Measurements from ENCODE around the gene FAM9C. TPM values are rescaled to one million over a fixed set of nuclear protein-coding genes. Genes with fewer than 3 reads are reported as not detected.
"Not testable (repeated sequence)": the region's sequence is repeated elsewhere in the genome, so short reads cannot be mapped to it uniquely, and the experiment has no call there.

FAM9C gene
- total and polyA plus RNA-seq, 2 experiments from 2014 or later = not detected

DNA sequence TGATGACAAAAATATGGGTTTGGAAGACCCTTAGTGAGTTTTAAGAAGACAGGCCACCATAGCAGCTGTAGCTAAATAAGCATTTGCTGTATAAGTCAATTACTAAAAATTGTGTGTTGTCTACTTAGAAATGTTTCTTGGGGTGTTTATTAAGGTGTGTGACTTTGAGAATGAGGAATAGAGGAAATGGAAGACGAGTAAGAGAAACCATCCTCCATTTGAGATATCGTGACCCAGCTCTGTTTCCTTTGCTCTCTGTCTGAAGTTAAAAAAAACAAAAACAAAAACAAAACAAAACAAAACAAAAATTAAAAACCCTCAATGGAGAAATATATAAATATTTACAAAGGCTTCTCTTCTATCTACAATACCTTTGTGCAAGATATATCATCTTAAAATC, 41.7 kb upstream of the FAM9C start:
- H3K4me1 ChIP-seq (ENCODE audit: insufficient read depth) = peaks cover 9% of the 10 kb centered on the region
- H3K9me3 ChIP-seq (ENCODE audit: low read depth) = no peaks in the 10 kb centered on the region
- no peak overlapping the region for H3K4me3 ChIP-seq
- H3K36me3 ChIP-seq (ENCODE audit: low read depth) = no peaks in the 10 kb centered on the region
- no peaks in the 10 kb centered on the region for H3K27me3 ChIP-seq (replicated peaks; ENCODE audit: insufficient read depth)
- TF ChIP-seq EZH2 (IDR thresholded peaks at IDR 0.05; ENCODE audit: insufficient read depth, poor library complexity, severe bottlenecking) (no peak), EZH2phosphoT487 (IDR thresholded peaks at IDR 0.05; ENCODE audit: insufficient read depth, low read depth) (no peak)
- H3K79me2 ChIP-seq (ENCODE audit: insufficient read depth) = no peaks in the 10 kb centered on the region
- H3F3A ChIP-seq (ENCODE audit: insufficient read depth) = no peaks in the 10 kb centered on the region
- WGBS, 2 experiments (ENCODE audit: low coverage in 1 of 2, low lambda C conversion rate in 2 of 2, missing lambda C conversion rate in 2 of 2) = 64 to 83% methylated on average over 2 of the region's 2 CpGs
- no peak overlapping the region for H3K27ac ChIP-seq
- in situ Hi-C loops (cut with MboI) = no loop called here
- no peak overlapping the region for H3K4me2 ChIP-seq (ENCODE audit: unreplicated experiment)
- no peaks in the 10 kb centered on the region for H3K9me2 ChIP-seq (ENCODE audit: insufficient read depth)
- H4K20me1 ChIP-seq (ENCODE audit: insufficient read depth) = no peaks in the 10 kb centered on the region
- no peak for DNase-seq
- no peak overlapping the region for H2AFZ ChIP-seq
- no peak overlapping the region for H3K9ac ChIP-seq

DNA sequence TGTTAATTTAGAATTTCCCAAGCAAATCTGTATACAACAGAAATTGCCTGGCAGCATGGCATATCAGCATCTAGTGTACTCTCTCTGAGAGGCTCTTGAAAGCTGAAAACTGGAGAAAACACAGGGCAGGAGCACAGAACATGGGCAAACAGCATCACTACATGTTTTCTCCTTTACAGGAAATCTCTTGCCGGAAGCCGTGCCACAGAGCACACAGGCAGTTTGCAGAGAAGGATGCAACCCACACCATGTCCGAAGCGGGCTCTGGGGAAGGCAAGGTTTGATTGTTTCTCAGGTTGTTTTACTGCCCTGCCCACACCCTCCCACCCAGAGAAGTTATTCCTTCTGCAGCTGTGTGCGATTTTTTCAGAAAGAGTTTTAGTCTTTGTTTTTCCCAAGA, 41.1 kb upstream of the FAM9C start:
- in situ Hi-C loops (cut with MboI) = no loop called here
- no peak for TF ChIP-seq EZH2 (IDR thresholded peaks at IDR 0.05; ENCODE audit: insufficient read depth, poor library complexity, severe bottlenecking)
- no peak for TF ChIP-seq EZH2phosphoT487 (IDR thresholded peaks at IDR 0.05; ENCODE audit: insufficient read depth, low read depth)
- Histone ChIP-seq H3K4me3 (no peak overlapping the region), H2AFZ (no peak overlapping the region), H3K36me3 (ENCODE audit: low read depth) (no peaks in the 10 kb centered on the region), H3K9me3 (ENCODE audit: low read depth) (no peaks in the 10 kb centered on the region), H3K9ac (no peak overlapping the region), H3K27ac (no peak overlapping the region), H3K4me2 (ENCODE audit: unreplicated experiment) (no peak overlapping the region), H3F3A (ENCODE audit: insufficient read depth) (no peaks in the 10 kb centered on the region), H3K4me1 (ENCODE audit: insufficient read depth) (peaks cover 9% of the 10 kb centered on the region), H3K79me2 (ENCODE audit: insufficient read depth) (no peaks in the 10 kb centered on the region), H3K9me2 (ENCODE audit: insufficient read depth) (no peaks in the 10 kb centered on the region), H4K20me1 (ENCODE audit: insufficient read depth) (no peaks in the 10 kb centered on the region), H3K27me3 (replicated peaks; ENCODE audit: insufficient read depth) (no peaks in the 10 kb centered on the region)
- WGBS, 2 experiments (ENCODE audit: low coverage in 1 of 2, low lambda C conversion rate in 2 of 2, missing lambda C conversion rate in 2 of 2) = 91 to 95% methylated on average over 5 of the region's 5 CpGs
- DNase-seq = no peak

DNA sequence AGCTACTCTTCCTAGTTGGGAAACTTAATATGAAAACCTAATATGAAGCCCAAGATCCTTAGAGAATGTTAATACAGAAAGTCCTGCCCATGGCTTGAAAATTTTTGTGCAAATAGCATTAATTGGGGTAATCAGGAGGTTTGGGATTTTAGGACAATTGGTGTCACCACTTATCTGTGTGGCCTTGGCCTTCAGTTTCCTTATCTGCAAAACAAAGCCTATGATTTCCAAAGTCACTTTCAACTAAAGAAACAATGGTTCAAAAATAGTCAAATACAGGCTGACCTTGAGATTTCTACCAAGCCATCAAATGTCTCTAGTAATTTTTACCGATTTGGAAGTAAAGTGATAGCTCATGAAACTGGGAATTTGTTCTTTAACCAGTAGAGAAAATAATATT, 40.2 kb upstream of the FAM9C start:
- WGBS, 2 experiments (ENCODE audit: low coverage in 1 of 2, low lambda C conversion rate in 2 of 2, missing lambda C conversion rate in 2 of 2) = 88 to 93% methylated on average over 1 of the region's 1 CpG
- no peaks in the 10 kb centered on the region for H3K27me3 ChIP-seq (replicated peaks; ENCODE audit: insufficient read depth)
- in situ Hi-C loops (cut with MboI) = no loop called here
- H4K20me1 ChIP-seq (ENCODE audit: insufficient read depth) = no peaks in the 10 kb centered on the region
- H3K27ac ChIP-seq = no peak overlapping the region
- no peak overlapping the region for H3K4me2 ChIP-seq (ENCODE audit: unreplicated experiment)
- H3F3A ChIP-seq (ENCODE audit: insufficient read depth) = no peaks in the 10 kb centered on the region
- TF ChIP-seq EZH2phosphoT487 (IDR thresholded peaks at IDR 0.05; ENCODE audit: insufficient read depth, low read depth) (no peak), EZH2 (IDR thresholded peaks at IDR 0.05; ENCODE audit: insufficient read depth, poor library complexity, severe bottlenecking) (no peak)
- H3K36me3 ChIP-seq (ENCODE audit: low read depth) = no peaks in the 10 kb centered on the region
- H3K9me2 ChIP-seq (ENCODE audit: insufficient read depth) = no peaks in the 10 kb centered on the region
- H3K4me3 ChIP-seq = no peak overlapping the region
- peaks cover 9% of the 10 kb centered on the region for H3K4me1 ChIP-seq (ENCODE audit: insufficient read depth)
- H3K9ac ChIP-seq = no peak overlapping the region
- no peak overlapping the region for H2AFZ ChIP-seq
- H3K9me3 ChIP-seq (ENCODE audit: low read depth) = no peaks in the 10 kb centered on the region
- no peaks in the 10 kb centered on the region for H3K79me2 ChIP-seq (ENCODE audit: insufficient read depth)
- DNase-seq = no peak

DNA sequence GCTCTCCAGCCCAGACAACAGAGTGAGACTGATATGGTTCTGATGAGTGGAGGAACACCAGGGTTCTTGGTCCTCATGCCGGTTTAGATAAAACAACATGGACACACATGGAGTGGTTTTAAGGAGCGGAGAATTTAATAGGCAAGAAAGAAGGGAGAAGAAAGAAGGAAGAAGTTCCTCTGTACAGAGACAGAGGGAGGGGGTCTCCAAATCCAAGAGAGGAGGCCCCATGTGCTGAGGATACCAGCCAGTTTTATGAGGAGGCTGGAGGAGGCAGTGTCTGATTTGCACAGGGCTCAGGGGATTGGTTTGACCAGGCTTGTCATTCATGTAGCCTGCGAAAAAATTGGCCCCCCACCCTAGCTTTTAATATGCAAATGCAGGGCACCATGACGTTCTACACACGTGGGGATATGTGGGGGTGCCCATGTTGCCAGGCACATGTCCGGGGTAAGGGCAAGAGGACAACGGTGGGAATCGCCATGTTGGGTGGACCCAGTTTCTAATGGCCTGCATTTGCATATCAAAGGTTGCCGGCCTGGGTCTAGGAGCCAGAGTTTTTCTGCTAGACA, 39.4 kb upstream of the FAM9C start:
- in situ Hi-C loops (cut with MboI); H3K79me2 ChIP-seq (ENCODE audit: insufficient read depth); H3K9me3 ChIP-seq (ENCODE audit: low read depth); H3F3A ChIP-seq (ENCODE audit: insufficient read depth); H2AFZ ChIP-seq; H3K36me3 ChIP-seq (ENCODE audit: low read depth); H4K20me1 ChIP-seq (ENCODE audit: insufficient read depth); H3K27me3 ChIP-seq (replicated peaks; ENCODE audit: insufficient read depth); H3K4me2 ChIP-seq (ENCODE audit: unreplicated experiment); H3K4me3 ChIP-seq; DNase-seq; H3K9me2 ChIP-seq (ENCODE audit: insufficient read depth); H3K9ac ChIP-seq; H3K27ac ChIP-seq: not testable (repeated sequence)
- H3K4me1 ChIP-seq (ENCODE audit: insufficient read depth) = peaks cover 13% of the 10 kb centered on the region
- 89 to 94% methylated on average over 7 to 9 of the region's 9 CpGs for WGBS, 2 experiments (ENCODE audit: low coverage in 1 of 2, low lambda C conversion rate in 2 of 2, missing lambda C conversion rate in 2 of 2)
